Measurements from ENCODE around the gene PMS1. TPM values are rescaled to one million over a fixed set of nuclear protein-coding genes. Genes with fewer than 3 reads are reported as not detected.

PMS1 gene
- polyA plus RNA-seq, 1 donor, result 15.1 TPM

- no peak for DNase-seq
- no peak overlapping the region for H3K4me3 ChIP-seq (ENCODE audit: low read length)
- H3K27ac ChIP-seq (ENCODE audit: low read length), result no peak overlapping the region
- peaks cover 2% of the 10 kb centered on the region for H3K36me3 ChIP-seq (ENCODE audit: control insufficient read depth, insufficient read depth, low read length)
- no peaks in the 10 kb centered on the region for H3K4me1 ChIP-seq (ENCODE audit: control insufficient read depth, insufficient read depth, low read length)
- H3K9me3 ChIP-seq (ENCODE audit: control insufficient read depth, low read depth, low read length), result no peaks in the 10 kb centered on the region
- H3K27me3 ChIP-seq (ENCODE audit: control insufficient read depth, insufficient read depth, low read length), result no peaks in the 10 kb centered on the region
- no CpG with 5 or more reads among the region's 1 CpG for WGBS (ENCODE audit: insufficient coverage, low lambda C conversion rate)
These were observed 78.5 kb downstream of the PMS1 start for GRCh38 chr2:189862751-189863150.

- 80% methylated on average over 1 of the region's 1 CpG for WGBS (ENCODE audit: insufficient coverage, low lambda C conversion rate)
These were observed 81.6 kb downstream of the PMS1 start for GRCh38 chr2:189865826-189866225.

GRCh38 chr2:189866296-189866695, 82.0 kb downstream of the PMS1 start:
- no CpG with 5 or more reads among the region's 1 CpG for WGBS (ENCODE audit: insufficient coverage, low lambda C conversion rate)
- Histone ChIP-seq H3K4me1 (ENCODE audit: control insufficient read depth, insufficient read depth, low read length) (no peaks in the 10 kb centered on the region), H3K36me3 (ENCODE audit: control insufficient read depth, insufficient read depth, low read length) (peaks cover 2% of the 10 kb centered on the region), H3K4me3 (ENCODE audit: low read length) (no peak overlapping the region), H3K27me3 (ENCODE audit: control insufficient read depth, insufficient read depth, low read length) (no peaks in the 10 kb centered on the region), H3K27ac (ENCODE audit: low read length) (no peak overlapping the region), H3K9me3 (ENCODE audit: control insufficient read depth, low read depth, low read length) (no peaks in the 10 kb centered on the region)
- no peak for DNase-seq

More at GRCh38 chr2:189865826-189866225, 81.6 kb downstream of the PMS1 start:
- Histone ChIP-seq H3K36me3 (ENCODE audit: control insufficient read depth, insufficient read depth, low read length) (peaks cover 2% of the 10 kb centered on the region), H3K27ac (ENCODE audit: low read length) (no peak overlapping the region), H3K9me3 (ENCODE audit: control insufficient read depth, low read depth, low read length) (no peaks in the 10 kb centered on the region), H3K4me3 (ENCODE audit: low read length) (no peak overlapping the region), H3K4me1 (ENCODE audit: control insufficient read depth, insufficient read depth, low read length) (no peaks in the 10 kb centered on the region), H3K27me3 (ENCODE audit: control insufficient read depth, insufficient read depth, low read length) (no peaks in the 10 kb centered on the region)
- no peak for DNase-seq

- no peak for DNase-seq
- Histone ChIP-seq H3K27me3 (ENCODE audit: control insufficient read depth, insufficient read depth, low read length) (no peaks in the 10 kb centered on the region), H3K4me1 (ENCODE audit: control insufficient read depth, insufficient read depth, low read length) (no peaks in the 10 kb centered on the region)
These were observed 84.6 kb downstream of the PMS1 start for GRCh38 chr2:189868896-189869295.

GRCh38 chr2:189870381-189871085, 86.3 kb downstream of the PMS1 start:
- H3K27me3 ChIP-seq (ENCODE audit: control insufficient read depth, insufficient read depth, low read length), result no peaks in the 10 kb centered on the region
- no peak overlapping the region for H3K27ac ChIP-seq (ENCODE audit: low read length)
- DNase-seq, result no peak
- no peaks in the 10 kb centered on the region for H3K9me3 ChIP-seq (ENCODE audit: control insufficient read depth, low read depth, low read length)
- H3K36me3 ChIP-seq (ENCODE audit: control insufficient read depth, insufficient read depth, low read length), result peaks cover 5% of the 10 kb centered on the region
- WGBS (ENCODE audit: insufficient coverage, low lambda C conversion rate), result 100% methylated on average over 2 of the region's 5 CpGs
- H3K4me1 ChIP-seq (ENCODE audit: control insufficient read depth, insufficient read depth, low read length), result no peaks in the 10 kb centered on the region
- no peak overlapping the region for H3K4me3 ChIP-seq (ENCODE audit: low read length)

More at GRCh38 chr2:189868896-189869295, 84.6 kb downstream of the PMS1 start:
- H3K27ac ChIP-seq (ENCODE audit: low read length), result no peak overlapping the region
- H3K9me3 ChIP-seq (ENCODE audit: control insufficient read depth, low read depth, low read length), result no peaks in the 10 kb centered on the region
- no peaks in the 10 kb centered on the region for H3K36me3 ChIP-seq (ENCODE audit: control insufficient read depth, insufficient read depth, low read length)
- H3K4me3 ChIP-seq (ENCODE audit: low read length), result no peak overlapping the region

GRCh38 chr2:189873696-189874095, 89.4 kb downstream of the PMS1 start:
- WGBS (ENCODE audit: insufficient coverage, low lambda C conversion rate), result no CpG with 5 or more reads among the region's 8 CpGs
- no peak for DNase-seq
- peaks cover 5% of the 10 kb centered on the region for H3K36me3 ChIP-seq (ENCODE audit: control insufficient read depth, insufficient read depth, low read length)
- H3K9me3 ChIP-seq (ENCODE audit: control insufficient read depth, low read depth, low read length), result no peaks in the 10 kb centered on the region
- no peak overlapping the region for H3K4me3 ChIP-seq (ENCODE audit: low read length)
- H3K4me1 ChIP-seq (ENCODE audit: control insufficient read depth, insufficient read depth, low read length), result no peaks in the 10 kb centered on the region
- H3K27me3 ChIP-seq (ENCODE audit: control insufficient read depth, insufficient read depth, low read length), result no peaks in the 10 kb centered on the region
- no peak overlapping the region for H3K27ac ChIP-seq (ENCODE audit: low read length)

GRCh38 chr2:189874586-189875320, 90.5 kb downstream of the PMS1 start:
- Histone ChIP-seq H3K27me3 (ENCODE audit: control insufficient read depth, insufficient read depth, low read length) (no peaks in the 10 kb centered on the region), H3K36me3 (ENCODE audit: control insufficient read depth, insufficient read depth, low read length) (peaks cover 5% of the 10 kb centered on the region), H3K4me3 (ENCODE audit: low read length) (no peak overlapping the region), H3K4me1 (ENCODE audit: control insufficient read depth, insufficient read depth, low read length) (no peaks in the 10 kb centered on the region), H3K9me3 (ENCODE audit: control insufficient read depth, low read depth, low read length) (peaks cover 5% of the 10 kb centered on the region), H3K27ac (ENCODE audit: low read length) (no peak overlapping the region)
- WGBS (ENCODE audit: insufficient coverage, low lambda C conversion rate), result 86% methylated on average over 1 of the region's 4 CpGs
- no peak for DNase-seq

- H3K36me3 ChIP-seq (ENCODE audit: control insufficient read depth, insufficient read depth, low read length), result peaks cover 5% of the 10 kb centered on the region
- H3K9me3 ChIP-seq (ENCODE audit: control insufficient read depth, low read depth, low read length), result peaks cover 5% of the 10 kb centered on the region
- H3K4me1 ChIP-seq (ENCODE audit: control insufficient read depth, insufficient read depth, low read length), result no peaks in the 10 kb centered on the region
- WGBS (ENCODE audit: insufficient coverage, low lambda C conversion rate), result 50% methylated on average over 2 of the region's 2 CpGs
- no peaks in the 10 kb centered on the region for H3K27me3 ChIP-seq (ENCODE audit: control insufficient read depth, insufficient read depth, low read length)
- no peak overlapping the region for H3K27ac ChIP-seq (ENCODE audit: low read length)
- DNase-seq, result no peak
- no peak overlapping the region for H3K4me3 ChIP-seq (ENCODE audit: low read length)
These were observed 92.0 kb downstream of the PMS1 start for GRCh38 chr2:189876271-189876670.

- H3K27ac ChIP-seq (ENCODE audit: low read length), result no peak overlapping the region
- H3K4me3 ChIP-seq (ENCODE audit: low read length), result no peak overlapping the region
- H3K36me3 ChIP-seq (ENCODE audit: control insufficient read depth, insufficient read depth, low read length), result peaks cover 5% of the 10 kb centered on the region
- no peaks in the 10 kb centered on the region for H3K27me3 ChIP-seq (ENCODE audit: control insufficient read depth, insufficient read depth, low read length)
- H3K9me3 ChIP-seq (ENCODE audit: control insufficient read depth, low read depth, low read length), result peaks cover 5% of the 10 kb centered on the region
- 100% methylated on average over 3 of the region's 8 CpGs for WGBS (ENCODE audit: insufficient coverage, low lambda C conversion rate)
- DNase-seq, result no peak
- no peaks in the 10 kb centered on the region for H3K4me1 ChIP-seq (ENCODE audit: control insufficient read depth, insufficient read depth, low read length)
These were observed 95.4 kb downstream of the PMS1 start for GRCh38 chr2:189879716-189880081.

GRCh38 chr2:189880429-189880828, 96.2 kb downstream of the PMS1 start:
- WGBS (ENCODE audit: insufficient coverage, low lambda C conversion rate), result no CpG with 5 or more reads among the region's 2 CpGs
- peaks cover under 1% of the 10 kb centered on the region for H3K36me3 ChIP-seq (ENCODE audit: control insufficient read depth, insufficient read depth, low read length)
- DNase-seq, result no peak
- H3K27ac ChIP-seq (ENCODE audit: low read length), result no peak overlapping the region
- H3K4me3 ChIP-seq (ENCODE audit: low read length), result no peak overlapping the region
- no peaks in the 10 kb centered on the region for H3K27me3 ChIP-seq (ENCODE audit: control insufficient read depth, insufficient read depth, low read length)
- H3K4me1 ChIP-seq (ENCODE audit: control insufficient read depth, insufficient read depth, low read length), result no peaks in the 10 kb centered on the region
- peaks cover 5% of the 10 kb centered on the region for H3K9me3 ChIP-seq (ENCODE audit: control insufficient read depth, low read depth, low read length)
